ENCODE measurements around the gene MOB2.
A peak's percentile ranks its signal among the peaks of the same experiment; 100 is the strongest.

The MOB2 gene

GRCh38 chr11:1506981-1507380, 20.4 kb upstream of the MOB2 start:
- H4K20me1 ChIP-seq (ENCODE audit: insufficient read depth, low read length) = peaks cover 83% of the 10 kb centered on the region
- no peak overlapping the region for H3K4me2 ChIP-seq (ENCODE audit: insufficient read depth, low read length)
- no peaks in the 10 kb centered on the region for H3K27me3 ChIP-seq (ENCODE audit: insufficient read depth, low read length, poor library complexity)
- no peak overlapping the region for H3K4me3 ChIP-seq (ENCODE audit: low read depth in 1 of 2, low read length in 2 of 2)
- no peak overlapping the region for H3K27ac ChIP-seq (ENCODE audit: low read length)
- H3K9me3 ChIP-seq (ENCODE audit: insufficient read depth, low read length, severe bottlenecking) = no peaks in the 10 kb centered on the region
- ATAC-seq (ENCODE audit: insufficient read depth, low read depth) (no peak), DNase-seq (no peak)
- no peaks in the 10 kb centered on the region for H3K4me1 ChIP-seq (ENCODE audit: insufficient read depth, low read length)
- H3K36me3 ChIP-seq (ENCODE audit: insufficient read depth, low read length) = no peaks in the 10 kb centered on the region
- H3K79me2 ChIP-seq (ENCODE audit: insufficient read depth, low read length) = peaks cover 88% of the 10 kb centered on the region
- TF ChIP-seq CTCF (IDR thresholded peaks at IDR 0.05; ENCODE audit: borderline replicate concordance, extremely low read depth, low read length, poor library complexity, severe bottlenecking) (no peak), EZH2 (IDR thresholded peaks at IDR 0.05; ENCODE audit: borderline replicate concordance, low read depth, low read length, severe bottlenecking) (no peak)
- no peak overlapping the region for H2AFZ ChIP-seq (ENCODE audit: low read depth, low read length)
- no peak overlapping the region for H3K9ac ChIP-seq (ENCODE audit: low read depth, low read length)

GRCh38 chr11:1505480-1505879, 18.9 kb upstream of the MOB2 start:
- no peaks in the 10 kb centered on the region for H3K4me1 ChIP-seq (ENCODE audit: insufficient read depth, low read length)

GRCh38 chr11:1504581-1505290, 18.2 kb upstream of the MOB2 start:
- Histone ChIP-seq H3K4me3 (ENCODE audit: low read depth in 1 of 2, low read length in 2 of 2) (no peak overlapping the region), H3K79me2 (ENCODE audit: insufficient read depth, low read length) (peaks cover 93% of the 10 kb centered on the region), H3K27ac (ENCODE audit: low read length) (no peak overlapping the region), H3K27me3 (ENCODE audit: insufficient read depth, low read length, poor library complexity) (no peaks in the 10 kb centered on the region), H2AFZ (ENCODE audit: low read depth, low read length) (no peak overlapping the region), H3K9me3 (ENCODE audit: insufficient read depth, low read length, severe bottlenecking) (no peaks in the 10 kb centered on the region), H4K20me1 (ENCODE audit: insufficient read depth, low read length) (peaks cover 93% of the 10 kb centered on the region), H3K4me2 (ENCODE audit: insufficient read depth, low read length) (no peak overlapping the region), H3K36me3 (ENCODE audit: insufficient read depth, low read length) (peaks cover 11% of the 10 kb centered on the region; the same call in 1 of the 2 replicates), H3K9ac (ENCODE audit: low read depth, low read length) (no peak overlapping the region), H3K4me1 (ENCODE audit: insufficient read depth, low read length) (no peaks in the 10 kb centered on the region)
- DNase-seq (no peak), ATAC-seq (ENCODE audit: insufficient read depth, low read depth) (0 out of 3 replicates have a peak, but pooled peaks have one; percentile 19)
- TF ChIP-seq CTCF (IDR thresholded peaks at IDR 0.05; ENCODE audit: borderline replicate concordance, extremely low read depth, low read length, poor library complexity, severe bottlenecking) (no peak), EZH2 (IDR thresholded peaks at IDR 0.05; ENCODE audit: borderline replicate concordance, low read depth, low read length, severe bottlenecking) (no peak)

More at GRCh38 chr11:1505480-1505879, 18.9 kb upstream of the MOB2 start:
- ATAC-seq (ENCODE audit: insufficient read depth, low read depth) = no peak
- Histone ChIP-seq H3K79me2 (ENCODE audit: insufficient read depth, low read length) (peaks cover 88% of the 10 kb centered on the region), H3K36me3 (ENCODE audit: insufficient read depth, low read length) (peaks cover 4% of the 10 kb centered on the region; the same call in 1 of the 2 replicates), H2AFZ (ENCODE audit: low read depth, low read length) (no peak overlapping the region), H3K27me3 (ENCODE audit: insufficient read depth, low read length, poor library complexity) (no peaks in the 10 kb centered on the region), H4K20me1 (ENCODE audit: insufficient read depth, low read length) (peaks cover 86% of the 10 kb centered on the region), H3K9me3 (ENCODE audit: insufficient read depth, low read length, severe bottlenecking) (no peaks in the 10 kb centered on the region), H3K4me2 (ENCODE audit: insufficient read depth, low read length) (no peak overlapping the region), H3K27ac (ENCODE audit: low read length) (no peak overlapping the region), H3K4me3 (ENCODE audit: low read depth in 1 of 2, low read length in 2 of 2) (no peak overlapping the region), H3K9ac (ENCODE audit: low read depth, low read length) (no peak overlapping the region)
- DNase-seq = no peak
- TF ChIP-seq CTCF (IDR thresholded peaks at IDR 0.05; ENCODE audit: borderline replicate concordance, extremely low read depth, low read length, poor library complexity, severe bottlenecking) = no peak

Measured in DND-41 (cell line).